HepG2 (cell line): ENCODE measurements around the gene TWIST2.

Source experiments
- ARID5B ChIP-seq: IDR thresholded peaks from 2 replicates; pipeline ENCODE4 v1.4.0; 2020; ENCODE audit warnings: mild to moderate bottlenecking, missing genetic modification reagents
- SRF ChIP-seq: IDR thresholded peaks from 2 replicates; pipeline ENCODE4 v1.6.1; 2011; ENCODE audit warnings: mild to moderate bottlenecking, low read depth, low read length, moderate library complexity
- THRA ChIP-seq: sonication (generic); formaldehyde crosslinking; IDR thresholded peaks from 2 replicates; pipeline ENCODE4 v1.4.0; 2020; ENCODE audit warnings: missing genetic modification reagents, borderline replicate concordance
- U2AF2 ChIP-seq: fragments of 200-400 bp; formaldehyde crosslinking; IDR thresholded peaks from 2 replicates; pipeline ENCODE4 v1.6.1; 2017; ENCODE audit warnings: low read depth, mild to moderate bottlenecking, low read length
- YY1 ChIP-seq: IDR thresholded peaks from 2 replicates; pipeline ENCODE4 v1.6.1; 2011; ENCODE audit warnings: low read length, low read depth, moderate library complexity, mild to moderate bottlenecking; ENCODE audit not compliant: insufficient read depth, insufficient replicate concordance
- ZBTB1 ChIP-seq: sonication (generic); formaldehyde crosslinking; IDR thresholded peaks from 2 replicates; pipeline ENCODE4 v1.4.0; 2020; ENCODE audit warnings: missing genetic modification reagents, borderline replicate concordance
- ZC3H4 ChIP-seq: sonication (generic); formaldehyde crosslinking; IDR thresholded peaks from 2 replicates; pipeline ENCODE4 v1.4.0; 2020; ENCODE audit warnings: missing genetic modification reagents, borderline replicate concordance
- ZNF10 ChIP-seq: sonication (generic); formaldehyde crosslinking; IDR thresholded peaks from 2 replicates; pipeline ENCODE4 v1.4.0; 2020; ENCODE audit warnings: mild to moderate bottlenecking, low read depth, missing genetic modification reagents, borderline replicate concordance
- ZNF3 ChIP-seq: IDR thresholded peaks from 2 replicates; pipeline ENCODE4 v1.7.0; 2017; ENCODE audit warnings: inconsistent platforms
- ZNF441 ChIP-seq: sonication (generic); formaldehyde crosslinking; IDR thresholded peaks from 2 replicates; pipeline ENCODE4 v1.7.0; 2021; ENCODE audit warnings: missing genetic modification reagents, borderline replicate concordance
- TF ChIP-seq, protein P1 (sequence below), 2 experiments: sonication (generic) in 1 of 2; formaldehyde crosslinking in 1 of 2; IDR thresholded peaks; 2 replicates each; pipeline versions ENCODE4 v1.5.1 to v1.6.1; 2011 to 2020; ENCODE audit warnings: borderline replicate concordance in 1 of 2, low read depth in 1 of 2, low read length in 1 of 2, mild to moderate bottlenecking in 1 of 2, missing genetic modification reagents in 1 of 2, moderate library complexity in 1 of 2
- TF ChIP-seq, protein P2 (sequence below): sonication (generic); formaldehyde crosslinking; IDR thresholded peaks from 2 replicates; pipeline ENCODE4 v1.5.0; 2020; ENCODE audit warnings: mild to moderate bottlenecking, missing genetic modification reagents
- TF ChIP-seq, protein P3 (sequence below): sonication (generic); formaldehyde crosslinking; IDR thresholded peaks from 2 replicates; pipeline ENCODE4 v1.5.0; 2020; ENCODE audit warnings: missing genetic modification reagents

GRCh38 chr2:238952261-238952919, 104.5 kb downstream of the TWIST2 start:
- TF ChIP-seq, protein P1, sequence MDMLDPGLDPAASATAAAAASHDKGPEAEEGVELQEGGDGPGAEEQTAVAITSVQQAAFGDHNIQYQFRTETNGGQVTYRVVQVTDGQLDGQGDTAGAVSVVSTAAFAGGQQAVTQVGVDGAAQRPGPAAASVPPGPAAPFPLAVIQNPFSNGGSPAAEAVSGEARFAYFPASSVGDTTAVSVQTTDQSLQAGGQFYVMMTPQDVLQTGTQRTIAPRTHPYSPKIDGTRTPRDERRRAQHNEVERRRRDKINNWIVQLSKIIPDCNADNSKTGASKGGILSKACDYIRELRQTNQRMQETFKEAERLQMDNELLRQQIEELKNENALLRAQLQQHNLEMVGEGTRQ (IDR thresholded peaks at IDR 0.05; ENCODE audit: low read depth, low read length) = no peak
- TF ChIP-seq, protein P1 (CRISPR knock-in tag; IDR thresholded peaks at IDR 0.05; ENCODE audit: borderline replicate concordance) = no peak
- TF ChIP-seq ZBTB1 (CRISPR knock-in tag) (no peak), YY1 (no peak), ZNF10 (CRISPR knock-in tag) (no peak), ZNF3 (no peak), SRF (no peak), ZC3H4 (CRISPR knock-in tag) (no peak), ZNF441 (CRISPR knock-in tag) (no peak), U2AF2 (no peak), THRA (no peak), ARID5B (CRISPR knock-in tag) (no peak)
- TF ChIP-seq, protein P2, sequence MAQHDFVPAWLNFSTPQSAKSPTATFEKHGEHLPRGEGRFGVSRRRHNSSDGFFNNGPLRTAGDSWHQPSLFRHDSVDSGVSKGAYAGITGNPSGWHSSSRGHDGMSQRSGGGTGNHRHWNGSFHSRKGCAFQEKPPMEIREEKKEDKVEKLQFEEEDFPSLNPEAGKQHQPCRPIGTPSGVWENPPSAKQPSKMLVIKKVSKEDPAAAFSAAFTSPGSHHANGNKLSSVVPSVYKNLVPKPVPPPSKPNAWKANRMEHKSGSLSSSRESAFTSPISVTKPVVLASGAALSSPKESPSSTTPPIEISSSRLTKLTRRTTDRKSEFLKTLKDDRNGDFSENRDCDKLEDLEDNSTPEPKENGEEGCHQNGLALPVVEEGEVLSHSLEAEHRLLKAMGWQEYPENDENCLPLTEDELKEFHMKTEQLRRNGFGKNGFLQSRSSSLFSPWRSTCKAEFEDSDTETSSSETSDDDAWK (CRISPR knock-in tag) = no peak
- TF ChIP-seq, protein P3, sequence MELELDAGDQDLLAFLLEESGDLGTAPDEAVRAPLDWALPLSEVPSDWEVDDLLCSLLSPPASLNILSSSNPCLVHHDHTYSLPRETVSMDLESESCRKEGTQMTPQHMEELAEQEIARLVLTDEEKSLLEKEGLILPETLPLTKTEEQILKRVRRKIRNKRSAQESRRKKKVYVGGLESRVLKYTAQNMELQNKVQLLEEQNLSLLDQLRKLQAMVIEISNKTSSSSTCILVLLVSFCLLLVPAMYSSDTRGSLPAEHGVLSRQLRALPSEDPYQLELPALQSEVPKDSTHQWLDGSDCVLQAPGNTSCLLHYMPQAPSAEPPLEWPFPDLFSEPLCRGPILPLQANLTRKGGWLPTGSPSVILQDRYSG (CRISPR knock-in tag) = no peak
